HepG2 (cell line): Measurements from ENCODE around the gene XPNPEP1. TPM values are rescaled to one million over a fixed set of nuclear protein-coding genes. Genes with fewer than 3 reads are reported as not detected.
A peak's percentile ranks its signal among the peaks of the same experiment; 100 is the strongest.

Experiments used
- ADNP ChIP-seq: sonication (generic); formaldehyde crosslinking; IDR thresholded peaks from 2 replicates; pipeline ENCODE4 v1.4.0; 2020; ENCODE audit warnings: missing genetic modification reagents
- AHDC1 ChIP-seq: sonication (generic); formaldehyde crosslinking; IDR thresholded peaks from 2 replicates; pipeline ENCODE4 v1.5.1; 2020; ENCODE audit warnings: mild to moderate bottlenecking, missing genetic modification reagents, borderline replicate concordance
- HMGXB4 ChIP-seq, 2 experiments: sonication (generic) in 1 of 2; formaldehyde crosslinking in 1 of 2; IDR thresholded peaks; 2 replicates each; pipeline versions ENCODE4 v1.4.0 to v1.6.1; 2018 to 2020; ENCODE audit warnings: missing genetic modification reagents in 2 of 2, borderline replicate concordance in 1 of 2, low read depth in 1 of 2, mild to moderate bottlenecking in 1 of 2, missing biosample characterization in 1 of 2
- IRF1 ChIP-seq: sonication (generic); formaldehyde crosslinking; IDR thresholded peaks from 2 replicates; pipeline ENCODE4 v1.4.0; 2020; ENCODE audit warnings: low read depth, mild to moderate bottlenecking, missing genetic modification reagents
- POGK ChIP-seq: sonication (generic); formaldehyde crosslinking; conservative IDR thresholded peaks from 2 replicates; pipeline ENCODE4 v1.8.0; 2022; ENCODE audit warnings: mild to moderate bottlenecking, moderate library complexity, missing genetic modification reagents
- POLR2AphosphoS2 ChIP-seq: IDR thresholded peaks from 2 replicates; pipeline ENCODE4 v1.6.1; 2011; ENCODE audit warnings: low read depth, low read length, improper control_type of control experiment
- RBM39 ChIP-seq: fragments of 200-400 bp; formaldehyde crosslinking; IDR thresholded peaks from one replicate; pipeline ENCODE4 v1.6.1; 2018; ENCODE audit warnings: antibody characterized with exemption, mild to moderate bottlenecking, low read depth, low read length; ENCODE audit not compliant: poor library complexity, severe bottlenecking
- TEAD2 ChIP-seq: sonication (generic); formaldehyde crosslinking; IDR thresholded peaks from 2 replicates; pipeline ENCODE4 v1.9.0; 2021; ENCODE audit warnings: missing genetic modification reagents
- ZBTB33 ChIP-seq: sonication (generic); formaldehyde crosslinking; IDR thresholded peaks from 2 replicates; pipeline ENCODE4 v1.4.0; 2020; ENCODE audit warnings: missing genetic modification reagents
- ZFX ChIP-seq: sonication (generic); formaldehyde crosslinking; IDR thresholded peaks from 2 replicates; pipeline ENCODE4 v1.4.0; 2020; ENCODE audit warnings: mild to moderate bottlenecking, low read depth, missing genetic modification reagents, moderate library complexity
- ZNF17 ChIP-seq: sonication (generic); formaldehyde crosslinking; IDR thresholded peaks from 2 replicates; pipeline ENCODE4 v1.5.0; 2020; ENCODE audit warnings: mild to moderate bottlenecking, missing genetic modification reagents
- ZNF24 ChIP-seq: fragments of 450-650 bp; IDR thresholded peaks from 2 replicates; pipeline ENCODE4 v1.6.1; 2017; ENCODE audit warnings: antibody characterized with exemption, mild to moderate bottlenecking
- ZNF446 ChIP-seq: sonication (generic); formaldehyde crosslinking; IDR thresholded peaks from 2 replicates; pipeline ENCODE4 v1.5.0; 2020; ENCODE audit warnings: mild to moderate bottlenecking, missing genetic modification reagents
- ZNF496 ChIP-seq: sonication (generic); formaldehyde crosslinking; IDR thresholded peaks from 2 replicates; pipeline ENCODE4 v1.8.1; 2023; ENCODE audit warnings: mild to moderate bottlenecking, moderate library complexity, missing genetic modification reagents; ENCODE audit not compliant: insufficient replicate concordance
- ZNF501 ChIP-seq: sonication (generic); formaldehyde crosslinking; IDR thresholded peaks from 2 replicates; pipeline ENCODE4 v1.5.1; 2020; ENCODE audit warnings: mild to moderate bottlenecking, moderate library complexity, missing genetic modification reagents
- polyA plus RNA-seq, 8 experiments: library from polyadenylated mRNA; depleted of rRNA in 3 of 8; stranded (reverse) in 7 of 8; unstranded in 1 of 8; fragments of >200 nt; fragmentation: Illumina TruSeq in 4 of 8; extraction: Trizol in 4 of 8; gene quantifications; 2 replicates each; pipeline versions ENCODE4 v1.2.1 to v1.2.3, GENCODE V29; 2011 to 2016; ENCODE audit warnings: low read depth in 4 of 8, missing spikeins in 1 of 8, mixed read lengths in 1 of 8; ENCODE audit not compliant: insufficient read depth in 1 of 8
- total RNA-seq, 5 experiments: library from RNA; depleted of rRNA; stranded (reverse); fragments of >200 nt; fragmentation: Illumina TruSeq; extraction: Trizol; gene quantifications; 2 replicates each; pipeline ENCODE4 v1.2.3, GENCODE V29; 2016; ENCODE audit warnings: low read depth in 1 of 5

The XPNPEP1 gene
- total and polyA plus RNA-seq, 2 of the 13 experiments (the other 11 are each of a cell fraction or from before 2014, with no cell fraction given) = 30.3 to 55.5 TPM

- TF ChIP-seq ZBTB33 (CRISPR knock-in tag) (no peak), AHDC1 (CRISPR knock-in tag) (no peak), ZNF17 (CRISPR knock-in tag) (no peak), POLR2AphosphoS2 (no peak), ZFX (peak; percentile 94), ZNF496 (CRISPR knock-in tag) (no peak), ADNP (CRISPR knock-in tag) (no peak), POGK (0 out of 2 replicates have a peak, but pooled peaks have one; percentile 33), ZNF24 (no peak), TEAD2 (no peak), RBM39 (no peak), HMGXB4 (CRISPR knock-in tag; IDR thresholded peaks at IDR 0.05; ENCODE audit: borderline replicate concordance in 1 of 2, low read depth in 1 of 2) (no peak), IRF1 (CRISPR knock-in tag) (no peak), ZNF501 (no peak), ZNF446 (CRISPR knock-in tag) (peak; percentile 49; the same call in 1 of the 2 replicates)
Measured at GRCh38 chr10:109922976-109923921, at the start of gene XPNPEP1 (continued).
